Ishikawa (cell line): ENCODE measurements around the gene TMEM150C.

Source experiments
- CREB1 ChIP-seq: IDR thresholded peaks from 2 replicates; pipeline ENCODE4 v1.6.1; 2012; ENCODE audit warnings: low read depth
- EGR1 ChIP-seq: IDR thresholded peaks from 2 replicates; pipeline ENCODE4 v1.6.1; 2012
- EP300 ChIP-seq: IDR thresholded peaks from 2 replicates; pipeline ENCODE4 v1.6.1; 2012; ENCODE audit warnings: borderline replicate concordance
- FOXM1 ChIP-seq: IDR thresholded peaks from 2 replicates; pipeline ENCODE4 v1.6.1; 2012; ENCODE audit warnings: low read depth, borderline replicate concordance
- RAD21 ChIP-seq: IDR thresholded peaks from 2 replicates; pipeline ENCODE4 v1.6.1; 2012; ENCODE audit warnings: low read depth
- REST ChIP-seq: IDR thresholded peaks from 2 replicates; pipeline ENCODE4 v1.6.1; 2012; ENCODE audit warnings: low read depth, mild to moderate bottlenecking
- TF ChIP-seq, protein P1 (sequence below): IDR thresholded peaks from 2 replicates; pipeline ENCODE4 v1.6.1; 2012
- TF ChIP-seq, protein P2 (sequence below): IDR thresholded peaks from 2 replicates; pipeline ENCODE4 v1.6.1; 2012

GRCh38 chr4:82601242-82602015 is 39.6 kb upstream of the TMEM150C start:
- TF ChIP-seq RAD21 = no peak
- TF ChIP-seq, protein P1, sequence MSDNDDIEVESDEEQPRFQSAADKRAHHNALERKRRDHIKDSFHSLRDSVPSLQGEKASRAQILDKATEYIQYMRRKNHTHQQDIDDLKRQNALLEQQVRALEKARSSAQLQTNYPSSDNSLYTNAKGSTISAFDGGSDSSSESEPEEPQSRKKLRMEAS = no peak
- TF ChIP-seq, protein P2, sequence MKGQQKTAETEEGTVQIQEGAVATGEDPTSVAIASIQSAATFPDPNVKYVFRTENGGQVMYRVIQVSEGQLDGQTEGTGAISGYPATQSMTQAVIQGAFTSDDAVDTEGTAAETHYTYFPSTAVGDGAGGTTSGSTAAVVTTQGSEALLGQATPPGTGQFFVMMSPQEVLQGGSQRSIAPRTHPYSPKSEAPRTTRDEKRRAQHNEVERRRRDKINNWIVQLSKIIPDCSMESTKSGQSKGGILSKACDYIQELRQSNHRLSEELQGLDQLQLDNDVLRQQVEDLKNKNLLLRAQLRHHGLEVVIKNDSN = no peak
- no peak for TF ChIP-seq CREB1
- TF ChIP-seq REST = no peak
- no peak for TF ChIP-seq EGR1
- TF ChIP-seq EP300 = no peak
- TF ChIP-seq FOXM1 = no peak
